H9 (cell line): ENCODE measurements around the gene PRDM11. TPM values are rescaled to one million over a fixed set of nuclear protein-coding genes. Genes with fewer than 3 reads are reported as not detected.

Experiments
- DNase-seq: peaks from one replicate; pipeline ENCODE4 v3.0.0-alpha.2; 2017
- H2AFZ ChIP-seq: one replicate; pipeline ENCODE4 v1.6.1; 2013; ENCODE audit warnings: mild to moderate bottlenecking, low read length, control low read depth, moderate library complexity
- H2AK5ac ChIP-seq: 2 replicates; pipeline ENCODE4 v1.6.1; 2013; ENCODE audit warnings: low read length, control low read depth, mixed read lengths; ENCODE audit not compliant: insufficient read length
- H2BK120ac ChIP-seq: one replicate; pipeline ENCODE4 v1.6.1; 2013; ENCODE audit warnings: low read depth, mild to moderate bottlenecking, low read length, control low read depth, inconsistent platforms; ENCODE audit not compliant: poor library complexity, severe bottlenecking
- H2BK12ac ChIP-seq: 2 replicates; pipeline ENCODE4 v1.6.1; 2013; ENCODE audit warnings: low read length, control low read depth, mixed read lengths, low read depth; ENCODE audit not compliant: insufficient read length
- H2BK15ac ChIP-seq: 2 replicates; pipeline ENCODE4 v1.6.1; 2013; ENCODE audit warnings: low read depth, low read length, control low read depth
- H2BK20ac ChIP-seq: one replicate; pipeline ENCODE4 v1.6.1; 2013; ENCODE audit warnings: low read depth, mild to moderate bottlenecking, low read length, control low read depth, inconsistent platforms; ENCODE audit not compliant: poor library complexity, severe bottlenecking
- H2BK5ac ChIP-seq: 2 replicates; pipeline ENCODE4 v1.6.1; 2013; ENCODE audit warnings: low read length, control low read depth, mixed read lengths; ENCODE audit not compliant: insufficient read length
- H3K14ac ChIP-seq: 2 replicates; pipeline ENCODE4 v1.6.1; 2013; ENCODE audit warnings: low read length, control low read depth; ENCODE audit not compliant: insufficient read depth
- H3K18ac ChIP-seq: 2 replicates; pipeline ENCODE4 v1.6.1; 2013; ENCODE audit warnings: low read depth, mild to moderate bottlenecking, mixed read lengths, low read length, control low read depth; ENCODE audit not compliant: insufficient read length
- H3K23ac ChIP-seq: 2 replicates; pipeline ENCODE4 v1.6.1; 2013; ENCODE audit warnings: low read length, control low read depth, mixed read lengths, low read depth; ENCODE audit not compliant: insufficient read length
- H3K23me2 ChIP-seq: 2 replicates; pipeline ENCODE4 v1.6.1; 2013; ENCODE audit warnings: low read depth, mild to moderate bottlenecking, mixed read lengths, low read length, control low read depth; ENCODE audit not compliant: insufficient read length, poor library complexity, severe bottlenecking
- H3K27ac ChIP-seq: 2 replicates; pipeline ENCODE4 v1.5.1; 2013; ENCODE audit warnings: low read length, control low read depth, mixed read lengths, low read depth; ENCODE audit not compliant: insufficient read length
- H3K27me3 ChIP-seq: 2 replicates; pipeline ENCODE4 v1.6.1; 2013; ENCODE audit warnings: low read length, control low read depth, inconsistent platforms; ENCODE audit not compliant: insufficient read depth
- H3K4ac ChIP-seq: 2 replicates; pipeline ENCODE4 v1.6.1; 2013; ENCODE audit warnings: low read depth, mild to moderate bottlenecking, control low read depth, inconsistent platforms, low read length, moderate library complexity
- H3K4me1 ChIP-seq: 2 replicates; pipeline ENCODE4 v1.6.1; 2013; ENCODE audit warnings: low read length, control low read depth, inconsistent platforms; ENCODE audit not compliant: insufficient read depth
- H3K4me2 ChIP-seq: 2 replicates; pipeline ENCODE4 v1.6.1; 2013; ENCODE audit warnings: low read length, control low read depth, mixed read lengths; ENCODE audit not compliant: insufficient read length, insufficient read depth
- H3K56ac ChIP-seq: 2 replicates; pipeline ENCODE4 v1.6.1; 2013; ENCODE audit warnings: low read depth, mild to moderate bottlenecking, mixed read lengths, low read length, control low read depth; ENCODE audit not compliant: insufficient read length
- H3K79me1 ChIP-seq: 2 replicates; pipeline ENCODE4 v1.6.1; 2013; ENCODE audit warnings: low read depth, mild to moderate bottlenecking, moderate library complexity, low read length, control low read depth, inconsistent platforms; ENCODE audit not compliant: insufficient read depth, poor library complexity, severe bottlenecking
- H3K79me2 ChIP-seq: 2 replicates; pipeline ENCODE4 v1.6.1; 2013; ENCODE audit warnings: low read length, control low read depth, inconsistent platforms; ENCODE audit not compliant: insufficient read depth
- H3K9ac ChIP-seq: 2 replicates; pipeline ENCODE4 v1.6.1; 2013; ENCODE audit warnings: low read length, control low read depth, mixed read lengths; ENCODE audit not compliant: insufficient read length; ENCODE audit errors: extremely low read depth
- H3K9me3 ChIP-seq: one replicate; pipeline ENCODE4 v1.6.1; 2013; ENCODE audit warnings: low read depth, low read length, inconsistent platforms; ENCODE audit not compliant: control insufficient read depth
- H3T11ph ChIP-seq: one replicate; pipeline ENCODE4 v1.6.1; 2013; ENCODE audit warnings: mild to moderate bottlenecking, low read length, control low read depth, inconsistent platforms
- H4K20me1 ChIP-seq: one replicate; pipeline ENCODE4 v1.6.1; 2013; ENCODE audit not compliant: control insufficient read depth, insufficient read length, insufficient read depth
- H4K5ac ChIP-seq: 2 replicates; pipeline ENCODE4 v1.6.1; 2013; ENCODE audit warnings: low read depth, mild to moderate bottlenecking, mixed read lengths, low read length, control low read depth; ENCODE audit not compliant: insufficient read length
- H4K8ac ChIP-seq: replicated peaks from 2 replicates; pipeline ENCODE4 v1.6.1; 2013; ENCODE audit warnings: low read length, control low read depth, mixed read lengths, low read depth; ENCODE audit not compliant: insufficient read length
- H4K91ac ChIP-seq: 2 replicates; pipeline ENCODE4 v1.6.1; 2013; ENCODE audit warnings: low read depth, mild to moderate bottlenecking, moderate library complexity, mixed read lengths, low read length, control low read depth; ENCODE audit not compliant: insufficient read length
- H3K27ac Mint-ChIP-seq, 3 experiments: 2 replicates in 2 of 3; 3 replicates in 1 of 3; pipeline ENCODE4 v1.8.0; 2020 to 2021; ENCODE audit warnings: mixed read lengths in 3 of 3, mild to moderate bottlenecking in 1 of 3, moderate library complexity in 1 of 3
- H3K27me3 Mint-ChIP-seq: 2 replicates; pipeline ENCODE4 v1.8.0; 2021; ENCODE audit warnings: low read depth, mild to moderate bottlenecking, moderate library complexity, mixed read lengths
- H3K36me3 Mint-ChIP-seq, 3 experiments: 2 replicates in 2 of 3; 3 replicates in 1 of 3; pipeline ENCODE4 v1.8.0; 2020 to 2021; ENCODE audit warnings: low read depth in 3 of 3, mixed read lengths in 3 of 3; ENCODE audit not compliant: insufficient read depth in 1 of 3
- H3K4me1 Mint-ChIP-seq, 2 experiments: 2 replicates each; pipeline ENCODE4 v1.8.0; 2020; ENCODE audit warnings: mixed read lengths in 2 of 2
- H3K4me3 Mint-ChIP-seq, 2 experiments: 2 replicates in 1 of 2; 3 replicates in 1 of 2; pipeline ENCODE4 v1.8.0; 2020 to 2021; ENCODE audit warnings: mild to moderate bottlenecking in 2 of 2, mixed read lengths in 2 of 2, moderate library complexity in 1 of 2
- H3K9me3 Mint-ChIP-seq, 2 experiments: 2 replicates in 1 of 2; 3 replicates in 1 of 2; pipeline ENCODE4 v1.8.0; 2020; ENCODE audit warnings: mild to moderate bottlenecking in 2 of 2, mixed read lengths in 2 of 2, moderate library complexity in 1 of 2
- CTCF ChIP-seq: fragments of 200-600 bp; sonication (generic); conservative IDR thresholded peaks from 3 replicates; pipeline ENCODE4 v1.8.0; 2021; ENCODE audit warnings: antibody characterized with exemption, mild to moderate bottlenecking
- WGBS: extraction: QIAGEN DNeasy Blood & Tissue Kit; methylation state at CpG from one replicate; pipeline ENCODE4 v1.1.7; 2013; ENCODE audit warnings: missing lambda C conversion rate, low lambda C conversion rate, mixed read lengths; ENCODE audit not compliant: insufficient read length; ENCODE audit errors: extremely low coverage; 5-methylcytosine and 5-hydroxymethylcytosine counted together
- total RNA-seq: library from RNA; stranded (reverse); gene quantifications from 2 replicates; pipeline ENCODE4 v1.2.1, GENCODE V29; 2021

The PRDM11 gene
- total RNA-seq, 1 experiment from 2014 or later: 11.5 TPM

- WGBS: no CpG with 5 or more reads among the region's 16 CpGs
- no peak overlapping the region for H3K9ac ChIP-seq
- peaks cover 17% of the 10 kb centered on the region in 2 experiments for H3K4me1 Mint-ChIP-seq
- H3K4me1 ChIP-seq: peaks cover 6% of the 10 kb centered on the region; the same call in 1 of the 2 replicates
- H2BK5ac ChIP-seq: no peak overlapping the region
- no peak overlapping the region for H3K4ac ChIP-seq
- H4K5ac ChIP-seq: no peak overlapping the region
- peak; percentile 10 for DNase-seq
- no peak overlapping the region for H3K27ac ChIP-seq
- H2AK5ac ChIP-seq: no peak overlapping the region
- H3K4me3 Mint-ChIP-seq: no peak overlapping the region
- H2BK20ac ChIP-seq: no peak overlapping the region
- H3K27me3 Mint-ChIP-seq: peaks cover 72% of the 10 kb centered on the region
- peaks cover 13% of the 10 kb centered on the region for H3K23me2 ChIP-seq
- no peak overlapping the region for H3K27ac Mint-ChIP-seq
- H2AFZ ChIP-seq: no peak overlapping the region
- no peak overlapping the region for H2BK12ac ChIP-seq
- H3K18ac ChIP-seq: no peak overlapping the region
- H3K79me1 ChIP-seq: peaks cover 4% of the 10 kb centered on the region
- no peak for TF ChIP-seq CTCF
- no peaks in the 10 kb centered on the region for H3K9me3 ChIP-seq
- no peak overlapping the region for H3K56ac ChIP-seq
- no peaks in the 10 kb centered on the region for H4K20me1 ChIP-seq
- peaks cover 3 to 7% (median 7%) of the 10 kb centered on the region in 3 experiments; a peak in 4 of 7 replicates for H3K36me3 Mint-ChIP-seq
- H3K4me2 ChIP-seq: no peak overlapping the region
- H2BK120ac ChIP-seq: no peak overlapping the region
- no peak overlapping the region for H3K23ac ChIP-seq
- no peak overlapping the region for H3K14ac ChIP-seq
- no peaks in the 10 kb centered on the region; the same call in 1 of the 2 replicates for H3K27me3 ChIP-seq
- peaks cover 0 to 2% of the 10 kb centered on the region in 2 experiments; a peak in 3 of 5 replicates for H3K9me3 Mint-ChIP-seq
- no peak overlapping the region for H2BK15ac ChIP-seq
- no peak overlapping the region for H4K91ac ChIP-seq
- H3T11ph ChIP-seq: no peak overlapping the region
- no peaks in the 10 kb centered on the region; the same call in 1 of the 2 replicates for H3K79me2 ChIP-seq
- no peak overlapping the region for H4K8ac ChIP-seq
Observed at GRCh38 chr11:45144126-45145082, 2.0 kb upstream of the PRDM11 start.
